CD4-positive, alpha-beta T cell treated with Interleukin-15 for 1 hour (primary cell): ENCODE results near the gene GRIK5.

Experiments
- DNase-seq: peaks from one replicate; pipeline ENCODE4 v3.0.0-alpha.2; 2020

The GRIK5 gene

GRCh38 chr19:42075616-42076379, 5.8 kb upstream of the GRIK5 start, which contains the start of gene ZNF574:
Gene ZNF574 (plus strand): TSS chr19:42076166. CDS start chr19:42078607, 2,441 bp downstream.
- peak; percentile 99 for DNase-seq

GRCh38 chr19:42075364-42075615, 5.3 kb upstream of the GRIK5 start:
- DNase-seq, result no peak

GRCh38 chr19:42074513-42075363, 4.7 kb upstream of the GRIK5 start:
- DNase-seq, result no peak

GRCh38 chr19:42071247-42071646, 1.2 kb upstream of the GRIK5 start:
- DNase-seq, result no peak

- no peak for DNase-seq
Measured at GRCh38 chr19:42068756-42069571, 1.0 kb downstream of the GRIK5 start.

GRCh38 chr19:42068361-42068755, 1.6 kb downstream of the GRIK5 start:
- no peak for DNase-seq

- DNase-seq, result no peak
Measured at GRCh38 chr19:42067315-42067888, 2.6 kb downstream of the GRIK5 start.

GRCh38 chr19:42066075-42066754, 3.8 kb downstream of the GRIK5 start:
- DNase-seq, result no peak

- DNase-seq, result no peak
Measured at GRCh38 chr19:42065511-42065910, 4.5 kb downstream of the GRIK5 start.

GRCh38 chr19:42065051-42065450, 5.0 kb downstream of the GRIK5 start:
- DNase-seq, result no peak

- DNase-seq, result no peak
Measured at GRCh38 chr19:42064432-42064831, 5.6 kb downstream of the GRIK5 start.

GRCh38 chr19:42062381-42062780, 7.6 kb downstream of the GRIK5 start:
- no peak for DNase-seq

GRCh38 chr19:42060117-42060516, 9.9 kb downstream of the GRIK5 start:
- no peak for DNase-seq

GRCh38 chr19:42059196-42059595, 10.8 kb downstream of the GRIK5 start:
- no peak for DNase-seq

GRCh38 chr19:42057846-42058245, 12.2 kb downstream of the GRIK5 start:
- DNase-seq, result no peak

GRCh38 chr19:42054205-42054604, 15.8 kb downstream of the GRIK5 start:
- no peak for DNase-seq

GRCh38 chr19:42053037-42053935, 16.7 kb downstream of the GRIK5 start:
- DNase-seq, result no peak

GRCh38 chr19:42052241-42052863, 17.7 kb downstream of the GRIK5 start:
- no peak for DNase-seq

GRCh38 chr19:42051166-42052115, 18.6 kb downstream of the GRIK5 start:
- DNase-seq, result no peak

- no peak for DNase-seq
Measured at GRCh38 chr19:42048992-42049391, 21.0 kb downstream of the GRIK5 start.
